Liver (tissue), 3 donors: ENCODE measurements around the gene CAP1.

ENCODE experiments used
- ATF3 ChIP-seq: IDR thresholded peaks from 2 replicates; pipeline ENCODE4 v1.6.1; 2016; ENCODE audit warnings: antibody characterized with exemption
- CTCF ChIP-seq: fragments of 150-350 bp; IDR thresholded peaks from 2 replicates; pipeline ENCODE4 v1.5.1; 2017; ENCODE audit warnings: improper control_type of control experiment, low read depth, low read length; ENCODE audit not compliant: missing input control
- EGR1 ChIP-seq, 2 donors: IDR thresholded peaks; 2 replicates each; pipeline ENCODE4 v1.6.1; 2016 to 2018; ENCODE audit warnings: antibody characterized with exemption in 2 of 2, low read depth in 2 of 2
- FOXA1 ChIP-seq: IDR thresholded peaks from 2 replicates; pipeline ENCODE4 v1.6.1; 2016; ENCODE audit warnings: antibody characterized with exemption
- HNF4G ChIP-seq: IDR thresholded peaks from 2 replicates; pipeline ENCODE4 v1.6.1; 2016; ENCODE audit warnings: antibody characterized with exemption
- NR2F2 ChIP-seq: IDR thresholded peaks from 2 replicates; pipeline ENCODE4 v1.6.1; 2016; ENCODE audit warnings: antibody characterized with exemption
- RAD21 ChIP-seq, 2 donors: IDR thresholded peaks; 2 replicates each; pipeline ENCODE4 v1.6.1; 2016; ENCODE audit warnings: antibody characterized with exemption in 2 of 2, mild to moderate bottlenecking in 2 of 2
- RXRA ChIP-seq, 2 donors: IDR thresholded peaks; 2 replicates each; pipeline ENCODE4 v1.6.1; 2017 to 2018; ENCODE audit warnings: antibody characterized with exemption in 2 of 2, mild to moderate bottlenecking in 1 of 2
- SP1 ChIP-seq: IDR thresholded peaks from 2 replicates; pipeline ENCODE4 v1.6.1; 2018; ENCODE audit warnings: antibody characterized with exemption, mild to moderate bottlenecking
- TAF1 ChIP-seq: conservative IDR thresholded peaks from 2 replicates; pipeline ENCODE4 v1.6.1; 2016; ENCODE audit warnings: antibody characterized with exemption, mild to moderate bottlenecking
- YY1 ChIP-seq: IDR thresholded peaks from 2 replicates; pipeline ENCODE4 v1.6.1; 2016; ENCODE audit warnings: antibody characterized with exemption, mild to moderate bottlenecking
- TF ChIP-seq, protein P1 (sequence below): IDR thresholded peaks from 2 replicates; pipeline ENCODE4 v1.6.1; 2016; ENCODE audit warnings: antibody characterized with exemption
- TF ChIP-seq, protein P2 (sequence below): IDR thresholded peaks from 2 replicates; pipeline ENCODE4 v1.6.1; 2016; ENCODE audit warnings: antibody characterized with exemption, mild to moderate bottlenecking
- donor health status: healthy.
- donor health status: healthy.

GRCh38 chr1:40032240-40032891 lies 8.2 kb upstream of the CAP1 start:
- peak; percentile 58 for TF ChIP-seq CTCF
- no peak for TF ChIP-seq HNF4G
- TF ChIP-seq, protein P1, sequence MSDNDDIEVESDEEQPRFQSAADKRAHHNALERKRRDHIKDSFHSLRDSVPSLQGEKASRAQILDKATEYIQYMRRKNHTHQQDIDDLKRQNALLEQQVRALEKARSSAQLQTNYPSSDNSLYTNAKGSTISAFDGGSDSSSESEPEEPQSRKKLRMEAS = no peak
- TF ChIP-seq YY1 = peak; percentile 80
- peak; percentile 82 to 85 for TF ChIP-seq RAD21 (IDR thresholded peaks at IDR 0.05)
- no peak for TF ChIP-seq RXRA (IDR thresholded peaks at IDR 0.05)
- TF ChIP-seq SP1 = no peak
- TF ChIP-seq, protein P2, sequence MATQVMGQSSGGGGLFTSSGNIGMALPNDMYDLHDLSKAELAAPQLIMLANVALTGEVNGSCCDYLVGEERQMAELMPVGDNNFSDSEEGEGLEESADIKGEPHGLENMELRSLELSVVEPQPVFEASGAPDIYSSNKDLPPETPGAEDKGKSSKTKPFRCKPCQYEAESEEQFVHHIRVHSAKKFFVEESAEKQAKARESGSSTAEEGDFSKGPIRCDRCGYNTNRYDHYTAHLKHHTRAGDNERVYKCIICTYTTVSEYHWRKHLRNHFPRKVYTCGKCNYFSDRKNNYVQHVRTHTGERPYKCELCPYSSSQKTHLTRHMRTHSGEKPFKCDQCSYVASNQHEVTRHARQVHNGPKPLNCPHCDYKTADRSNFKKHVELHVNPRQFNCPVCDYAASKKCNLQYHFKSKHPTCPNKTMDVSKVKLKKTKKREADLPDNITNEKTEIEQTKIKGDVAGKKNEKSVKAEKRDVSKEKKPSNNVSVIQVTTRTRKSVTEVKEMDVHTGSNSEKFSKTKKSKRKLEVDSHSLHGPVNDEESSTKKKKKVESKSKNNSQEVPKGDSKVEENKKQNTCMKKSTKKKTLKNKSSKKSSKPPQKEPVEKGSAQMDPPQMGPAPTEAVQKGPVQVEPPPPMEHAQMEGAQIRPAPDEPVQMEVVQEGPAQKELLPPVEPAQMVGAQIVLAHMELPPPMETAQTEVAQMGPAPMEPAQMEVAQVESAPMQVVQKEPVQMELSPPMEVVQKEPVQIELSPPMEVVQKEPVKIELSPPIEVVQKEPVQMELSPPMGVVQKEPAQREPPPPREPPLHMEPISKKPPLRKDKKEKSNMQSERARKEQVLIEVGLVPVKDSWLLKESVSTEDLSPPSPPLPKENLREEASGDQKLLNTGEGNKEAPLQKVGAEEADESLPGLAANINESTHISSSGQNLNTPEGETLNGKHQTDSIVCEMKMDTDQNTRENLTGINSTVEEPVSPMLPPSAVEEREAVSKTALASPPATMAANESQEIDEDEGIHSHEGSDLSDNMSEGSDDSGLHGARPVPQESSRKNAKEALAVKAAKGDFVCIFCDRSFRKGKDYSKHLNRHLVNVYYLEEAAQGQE = no peak
- no peak for TF ChIP-seq TAF1
- TF ChIP-seq ATF3 = no peak
- no peak for TF ChIP-seq EGR1 (IDR thresholded peaks at IDR 0.05; ENCODE audit: low read depth in 2 of 2)
- no peak for TF ChIP-seq NR2F2
- no peak for TF ChIP-seq FOXA1
